HG03045 (cell line): ENCODE results near the gene KRT80.
"Not testable (repeated sequence)": the region's sequence is repeated elsewhere in the genome, so short reads cannot be mapped to it uniquely, and the experiment has no call there.

Experiments
- ATAC-seq: cut with Tn5 transposase; IDR thresholded peaks from one replicate; pipeline ENCODE4 v1.9.1; 2021; ENCODE audit warnings: mild to moderate bottlenecking, moderate library complexity; ENCODE audit not compliant: unreplicated experiment

The KRT80 gene

GRCh38 chr12:52191841-52192791 lies at the start of gene KRT80:
Gene KRT80 (minus strand): TSS chr12:52192014. CDS start chr12:52191902, 112 bp downstream.
- ATAC-seq = no peak

GRCh38 chr12:52241205-52241842 lies 49.5 kb upstream of the KRT80 start:
- ATAC-seq = no peak

GRCh38 chr12:52240247-52240646 lies 48.4 kb upstream of the KRT80 start:
- not testable (repeated sequence) for ATAC-seq

GRCh38 chr12:52239767-52240166 lies 48.0 kb upstream of the KRT80 start:
- ATAC-seq = no peak

- no peak for ATAC-seq
These were observed 47.3 kb upstream of the KRT80 start for GRCh38 chr12:52238916-52239646.

GRCh38 chr12:52238207-52238840 lies 46.5 kb upstream of the KRT80 start:
- ATAC-seq = no peak

- ATAC-seq = no peak
These were observed 44.7 kb upstream of the KRT80 start for GRCh38 chr12:52236386-52237050.

- no peak for ATAC-seq
These were observed 44.1 kb upstream of the KRT80 start for GRCh38 chr12:52235822-52236361.

GRCh38 chr12:52235001-52235764 lies 43.4 kb upstream of the KRT80 start:
- no peak for ATAC-seq

GRCh38 chr12:52234223-52234810 lies 42.5 kb upstream of the KRT80 start:
- no peak for ATAC-seq

- no peak for ATAC-seq
These were observed 41.8 kb upstream of the KRT80 start for GRCh38 chr12:52233462-52234207.

GRCh38 chr12:52232674-52233461 lies 41.1 kb upstream of the KRT80 start, which contains the start of gene KRT7:
Gene KRT7 (plus strand): TSS chr12:52233243. CDS start chr12:52233297, 54 bp downstream.
- ATAC-seq = no peak

GRCh38 chr12:52232203-52232673 lies 40.4 kb upstream of the KRT80 start:
- ATAC-seq = no peak

GRCh38 chr12:52231305-52232202 lies 39.7 kb upstream of the KRT80 start:
- ATAC-seq = no peak

- no peak for ATAC-seq
These were observed 38.8 kb upstream of the KRT80 start for GRCh38 chr12:52230364-52231281.
